DOHH2 (cell line): ENCODE results near the gene TENT4A.

Experiments used
- CTCF ChIP-seq: fragments of 200-600 bp; sonication (generic); IDR thresholded peaks from one replicate; pipeline ENCODE4 v1.5.1; 2014; ENCODE audit warnings: antibody characterized with exemption, mild to moderate bottlenecking, low read depth, low read length; ENCODE audit not compliant: poor library complexity, severe bottlenecking
- EZH2phosphoT487 ChIP-seq: fragments of 200-600 bp; sonication (generic); IDR thresholded peaks from 2 replicates; pipeline ENCODE4 v1.6.1; 2017; ENCODE audit warnings: borderline replicate concordance, mild to moderate bottlenecking, antibody characterized with exemption, low read length, moderate library complexity, mixed read lengths

- TF ChIP-seq CTCF = no peak
- no peak for TF ChIP-seq EZH2phosphoT487
Observed at GRCh38 chr5:6787941-6788340, 74.7 kb downstream of the TENT4A start.
